Melanocyte of skin (primary cell): Measurements from ENCODE around the gene HUWE1. TPM values are rescaled to one million over a fixed set of nuclear protein-coding genes. Genes with fewer than 3 reads are reported as not detected.

ENCODE experiments used
- small RNA-seq, 2 donors: library from RNA; depleted of rRNA; stranded (forward); fragments of <200 nt; gene quantifications; one replicate each; pipeline ENCODE3, GENCODE V24; 2012
- total RNA-seq, 2 donors: library from RNA; depleted of rRNA; stranded (reverse); fragments of >200 nt; gene quantifications; 2 replicates each; pipeline ENCODE4 v1.2.3, GENCODE V29; 2012

The HUWE1 gene
- total RNA-seq = 100 to 1,000 TPM in 1 of 2 donors, 10 to 100 TPM in 1; 94.3 to 110 TPM

GRCh38 chrX:53686151-53686885 is at the start of gene HUWE1:
TSS of gene HUWE1 (minus strand) at chrX:53686719. CDS start at chrX:53654107, 32,612 bp downstream.

Small RNA genes lying within 50 kb of the gene (small RNA-seq; reads per million reads assigned to genes)
- gene MIR98 = 489 to 533 reads per million in 2 donors
- 147 to 165 reads per million in 2 donors for gene MIRLET7F2
